Measurements from ENCODE around the gene ZCCHC17.

Gene ZCCHC17

DNA sequence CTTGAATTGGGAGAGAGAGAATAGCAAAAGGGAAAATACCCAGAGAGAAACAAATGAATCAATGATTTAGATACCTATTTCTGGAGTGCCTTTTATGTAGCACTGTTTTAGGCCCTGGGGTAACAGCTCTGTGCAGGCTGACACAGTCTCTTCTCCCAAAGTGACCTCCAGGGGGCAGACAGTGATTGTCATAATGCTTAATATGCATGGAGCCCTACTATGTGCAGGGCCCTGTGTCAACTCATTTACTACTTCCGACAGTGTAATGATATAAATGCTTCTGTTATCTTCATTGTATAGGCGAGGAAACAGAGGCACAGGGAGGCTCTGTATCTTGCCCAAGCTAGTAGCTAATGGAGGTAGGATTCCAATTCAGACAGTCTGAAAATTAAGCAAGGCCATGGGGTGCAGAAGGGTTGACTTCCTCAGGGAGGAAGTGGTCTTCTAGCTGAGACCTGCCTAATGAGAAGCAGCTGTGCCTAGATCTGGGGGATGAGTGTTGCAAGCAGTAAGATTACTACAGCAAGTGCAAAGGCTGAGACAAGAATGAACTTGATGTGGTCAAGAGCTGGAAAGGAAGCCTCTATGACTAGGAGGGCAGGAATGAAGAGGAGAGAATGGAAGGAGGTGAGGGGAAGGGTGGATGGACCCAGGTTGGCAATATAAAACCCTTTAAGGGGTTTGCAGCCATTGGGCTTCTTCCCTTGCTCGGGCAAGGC lies 100.0 kb downstream of the ZCCHC17 start:
- DNase-seq, result no peak

DNA sequence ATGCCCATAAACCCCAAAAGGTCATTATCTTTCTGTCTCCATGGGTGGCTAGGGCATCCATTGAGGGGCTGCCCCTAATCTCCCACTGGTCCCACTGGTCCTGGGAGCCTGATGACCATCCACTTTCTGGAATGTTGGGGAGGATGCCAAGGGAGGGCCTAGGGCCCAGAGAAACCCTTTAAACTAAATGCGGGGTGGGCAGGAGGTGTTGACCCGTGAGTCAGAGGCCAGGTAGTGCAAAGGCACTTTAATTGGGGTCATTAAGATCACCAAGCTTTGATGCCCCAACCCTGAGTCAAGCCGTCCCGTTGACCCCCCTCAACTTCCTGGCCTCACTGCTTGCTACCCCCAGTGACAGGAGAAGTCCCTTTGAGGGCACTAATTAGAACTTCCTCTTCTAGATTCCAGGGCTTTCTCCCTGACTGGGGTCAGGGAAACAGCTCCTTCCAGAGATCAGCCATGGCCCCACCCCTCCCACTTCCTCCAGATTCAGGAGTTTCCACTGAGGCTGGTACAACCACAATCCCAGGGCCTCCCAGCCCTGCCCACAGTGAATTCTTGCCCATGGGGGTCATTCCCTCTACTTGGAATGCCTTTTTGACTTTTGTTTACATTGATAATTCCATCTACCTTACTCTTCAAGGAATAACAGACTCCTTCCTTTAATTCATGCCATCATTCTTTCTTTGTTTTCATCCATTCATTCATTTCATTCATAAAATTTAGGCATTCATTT lies 100.7 kb downstream of the ZCCHC17 start:
- DNase-seq, result no peak

DNA sequence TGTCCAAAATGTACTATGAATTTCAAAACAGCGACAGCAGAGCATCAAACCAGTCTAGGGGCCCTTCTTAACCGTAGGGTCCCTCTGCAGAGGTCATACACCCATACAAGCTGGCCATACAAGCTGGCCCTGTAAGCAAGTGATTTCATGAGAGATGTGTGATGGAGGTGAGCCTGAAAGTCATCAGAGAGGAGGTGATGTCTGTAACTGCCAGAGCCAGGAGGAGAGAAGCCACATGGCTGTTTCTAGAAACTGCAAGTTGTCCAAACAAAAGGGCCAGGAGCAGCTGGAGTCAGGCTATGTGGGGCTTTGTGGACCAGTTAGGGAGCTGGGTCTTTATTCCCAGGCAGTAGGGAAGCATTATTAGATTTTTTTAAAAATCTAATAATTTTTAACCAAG lies 101.4 kb downstream of the ZCCHC17 start:
- DNase-seq, result no peak

DNA sequence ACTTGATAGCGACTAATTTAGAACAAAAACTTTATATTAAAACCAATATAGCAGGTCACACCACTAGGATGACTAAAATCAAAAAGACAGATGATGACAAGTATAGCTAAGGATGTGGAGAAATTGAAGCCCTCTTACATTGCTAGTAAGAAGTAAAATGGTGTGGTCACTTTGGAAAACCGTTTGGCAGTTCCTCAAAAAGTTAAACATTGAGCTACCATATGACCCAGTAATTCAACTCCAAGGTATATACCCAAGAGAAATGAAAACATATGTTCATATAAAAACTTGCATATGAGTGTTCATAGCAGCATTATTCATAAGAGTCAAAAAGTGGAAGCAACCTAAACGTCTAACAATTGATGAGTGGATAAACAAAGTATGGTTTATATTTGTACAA lies 103.1 kb downstream of the ZCCHC17 start:
- DNase-seq, result no peak

DNA sequence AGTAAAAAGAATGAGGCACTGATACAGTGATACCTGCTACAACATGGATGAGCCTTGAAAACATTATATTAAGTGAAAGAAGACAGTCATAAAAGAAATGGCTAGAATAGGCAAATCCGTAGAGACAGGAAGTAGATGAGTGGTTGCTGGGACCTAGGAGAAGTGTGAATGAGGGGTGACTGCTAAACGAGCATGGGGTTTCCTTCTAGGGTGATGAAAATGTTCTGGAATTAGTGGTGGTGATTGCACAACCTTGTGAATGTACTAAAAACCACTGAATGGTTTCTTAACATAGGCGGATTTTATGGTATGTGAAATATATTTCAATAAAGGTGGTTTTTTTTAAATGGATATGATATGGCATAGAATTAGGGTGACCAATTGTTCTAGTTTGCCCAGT lies 103.6 kb downstream of the ZCCHC17 start:
- no peak for DNase-seq

DNA sequence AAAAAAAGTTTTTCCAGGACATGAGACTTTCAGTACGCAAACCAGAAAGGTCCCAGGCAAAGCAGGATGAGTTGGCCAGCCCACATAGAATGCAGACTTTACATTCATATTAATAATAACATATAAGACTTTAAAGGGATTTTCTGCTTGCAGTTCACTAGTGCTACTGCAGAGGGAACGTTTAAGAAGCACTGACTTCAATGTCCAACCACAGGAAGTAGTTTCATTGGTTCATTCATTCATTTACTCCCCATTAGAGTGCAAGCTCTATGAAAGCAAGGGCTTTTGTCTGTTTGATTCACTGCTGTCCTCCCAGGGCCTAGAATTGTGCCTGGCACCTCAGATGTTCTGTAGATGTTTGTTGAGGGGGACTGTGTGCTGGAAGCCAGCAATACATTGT lies 104.4 kb downstream of the ZCCHC17 start:
- DNase-seq, result no peak

DNA sequence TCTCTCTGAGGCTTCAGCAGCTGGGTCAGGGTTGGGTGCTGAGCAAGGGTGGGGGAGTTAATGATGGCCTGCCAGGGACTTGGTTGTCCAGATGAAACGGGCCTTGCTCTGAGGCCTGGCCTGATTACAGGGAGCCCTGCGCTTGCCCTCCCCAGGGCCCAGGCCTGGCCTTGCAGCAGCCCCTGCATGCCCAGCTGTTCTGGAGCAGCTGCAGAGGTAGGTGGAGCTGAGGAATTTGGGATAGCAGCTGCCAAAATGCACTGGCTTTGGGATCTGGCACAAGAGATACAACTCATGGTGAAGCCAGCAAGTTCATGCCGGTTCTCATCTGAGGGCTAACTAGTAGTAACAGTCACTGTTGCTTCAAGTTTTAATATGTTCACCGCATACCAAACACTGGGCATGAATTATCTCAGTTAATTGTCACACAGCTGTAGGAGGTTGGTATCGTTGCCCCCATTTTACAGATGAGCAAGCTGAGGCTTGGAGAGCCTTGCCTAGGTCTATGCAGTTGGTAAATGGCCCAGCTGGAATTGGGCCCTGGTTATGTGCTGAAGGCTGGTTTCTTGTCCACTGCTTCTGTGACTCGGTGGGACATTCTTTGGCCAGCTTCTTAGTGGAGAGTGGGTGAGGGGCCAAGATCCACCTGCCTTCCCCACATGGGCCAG lies 108.9 kb downstream of the ZCCHC17 start:
- DNase-seq, result no peak

DNA sequence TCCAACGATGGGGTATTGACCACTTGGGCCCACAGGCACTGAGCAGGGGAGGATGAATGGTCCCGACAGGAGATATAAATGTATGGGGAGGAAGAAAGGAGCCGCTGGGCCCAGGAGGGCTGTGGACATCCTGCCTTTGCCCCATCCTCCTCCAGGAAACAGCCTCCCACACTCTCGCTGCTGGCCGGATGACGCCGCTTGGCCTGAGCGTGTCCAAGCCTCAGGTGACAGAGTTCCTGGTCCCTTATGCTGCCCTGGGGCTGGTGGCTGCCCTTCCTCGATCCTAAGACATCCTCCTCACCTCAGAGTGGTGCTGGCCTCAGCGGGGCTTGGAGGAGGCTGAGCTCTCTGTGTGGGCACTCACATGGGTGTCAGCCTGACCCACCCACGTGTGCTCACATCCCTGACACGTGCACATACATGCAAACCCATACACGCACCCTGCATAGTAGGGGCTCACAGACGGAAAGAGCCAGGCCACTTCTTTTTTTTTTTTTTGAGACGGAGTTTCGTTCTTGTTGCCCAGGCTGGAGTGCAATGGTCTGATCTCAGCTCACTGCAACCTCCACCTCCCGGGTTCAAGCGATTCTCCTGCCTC lies 110.3 kb downstream of the ZCCHC17 start:
- DNase-seq, result no peak

DNA sequence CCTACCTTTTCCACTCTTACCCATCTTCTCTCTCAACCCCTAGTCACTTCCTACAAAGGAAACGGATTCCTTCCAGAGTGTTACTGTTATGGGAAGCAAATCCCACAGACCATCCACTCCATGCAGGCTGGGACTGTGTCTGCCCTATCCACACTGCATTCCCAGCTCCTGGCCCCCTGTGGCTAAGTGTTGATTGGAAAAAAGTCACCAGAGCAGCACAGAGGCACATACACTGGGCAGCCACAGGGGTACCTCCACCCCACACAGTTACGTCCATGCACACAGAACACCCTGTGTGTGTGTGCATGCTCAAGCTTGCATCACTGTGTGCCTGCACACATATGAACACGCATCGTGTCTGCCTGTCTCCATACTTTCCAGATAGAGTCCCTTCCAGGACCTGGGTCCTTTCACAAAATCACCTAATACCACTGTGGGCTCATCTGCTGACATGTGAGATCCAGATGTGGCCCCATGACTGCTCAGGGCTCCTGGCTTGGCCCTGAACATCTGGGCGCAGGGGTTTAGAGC lies 112.0 kb downstream of the ZCCHC17 start:
- DNase-seq, result no peak

DNA sequence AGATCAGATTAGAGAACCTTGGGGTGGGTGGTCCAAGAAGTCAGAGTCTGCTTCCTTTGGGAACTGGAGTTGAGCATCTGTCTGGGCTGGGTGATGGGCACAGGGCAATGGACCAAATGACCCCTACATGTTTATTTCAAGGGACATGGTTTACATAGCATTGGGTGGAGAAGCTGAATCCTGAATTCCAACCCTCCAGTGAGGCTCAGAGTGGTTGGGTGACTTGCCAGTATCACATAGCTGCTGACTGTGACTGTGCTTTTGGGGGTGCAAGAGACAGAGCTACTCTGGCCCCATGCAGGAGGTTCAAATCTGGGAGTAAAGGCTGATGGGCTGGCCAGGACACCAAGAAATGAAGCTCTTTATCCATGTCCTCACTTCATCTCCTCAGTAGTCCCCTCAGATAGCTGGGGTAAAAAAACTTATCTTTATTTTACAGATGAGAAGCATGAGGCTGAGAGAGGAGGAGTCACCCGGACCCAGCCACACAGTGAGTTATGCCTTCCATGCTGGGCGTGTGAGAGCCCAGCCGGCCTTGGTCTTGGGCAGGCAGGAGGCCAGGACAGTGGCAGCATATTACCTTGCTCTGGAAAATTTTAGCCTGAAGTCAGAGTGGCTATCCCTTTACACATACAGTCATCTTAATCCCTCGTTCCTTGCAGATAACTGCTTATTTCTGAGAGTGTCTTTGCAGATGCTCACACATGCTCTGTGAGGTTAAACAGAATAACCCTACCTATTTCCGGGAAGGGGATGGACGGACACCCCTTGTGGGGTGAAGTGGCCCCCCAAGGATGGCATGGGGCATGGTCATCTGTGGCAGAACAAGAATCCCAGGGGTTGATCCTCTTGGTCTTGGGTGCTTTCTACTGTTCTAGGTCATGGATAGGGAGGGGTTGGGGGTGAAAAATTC lies 113.4 kb downstream of the ZCCHC17 start:
- no peak for DNase-seq

DNA sequence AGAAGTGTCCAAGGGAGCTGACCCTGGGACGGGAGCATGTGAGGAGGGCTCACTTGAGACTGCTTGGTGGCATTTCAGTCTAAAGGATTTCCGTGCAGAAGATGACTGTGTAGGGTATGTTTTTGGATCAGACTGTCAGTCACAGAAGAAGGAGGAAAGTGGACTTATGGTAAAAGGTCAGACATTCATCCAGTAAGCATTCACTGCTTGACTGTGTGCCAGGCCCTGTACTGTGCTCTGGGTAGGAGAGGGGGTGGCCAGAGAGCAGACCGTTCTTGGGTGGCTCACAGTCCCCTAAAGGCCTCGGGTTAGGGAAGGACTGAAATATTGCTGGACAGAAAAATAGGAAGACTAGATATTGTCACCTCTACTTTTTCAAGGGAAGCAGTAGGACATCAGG lies 114.0 kb downstream of the ZCCHC17 start:
- DNase-seq, result no peak

DNA sequence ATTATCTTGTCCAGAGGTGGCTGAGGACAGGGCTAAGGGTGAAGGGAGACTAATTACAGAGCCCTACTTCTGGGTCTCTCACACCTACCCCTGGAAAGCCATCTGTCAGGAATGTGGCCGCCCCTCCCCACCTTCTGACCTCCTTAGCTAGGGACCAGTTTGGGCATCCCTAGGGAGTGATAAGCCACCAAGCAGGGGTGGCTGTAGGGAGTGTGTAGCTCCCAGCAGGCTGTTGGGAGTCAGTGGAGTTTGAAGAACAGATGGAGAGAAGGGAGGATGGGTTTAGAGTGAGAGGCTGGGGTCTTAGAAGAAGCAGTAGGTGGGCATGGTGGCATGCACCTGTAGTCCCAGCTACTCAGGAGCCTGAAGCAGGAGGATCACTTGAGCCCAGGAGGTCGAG lies 115.4 kb downstream of the ZCCHC17 start:
- DNase-seq, result peak; percentile 78

DNA sequence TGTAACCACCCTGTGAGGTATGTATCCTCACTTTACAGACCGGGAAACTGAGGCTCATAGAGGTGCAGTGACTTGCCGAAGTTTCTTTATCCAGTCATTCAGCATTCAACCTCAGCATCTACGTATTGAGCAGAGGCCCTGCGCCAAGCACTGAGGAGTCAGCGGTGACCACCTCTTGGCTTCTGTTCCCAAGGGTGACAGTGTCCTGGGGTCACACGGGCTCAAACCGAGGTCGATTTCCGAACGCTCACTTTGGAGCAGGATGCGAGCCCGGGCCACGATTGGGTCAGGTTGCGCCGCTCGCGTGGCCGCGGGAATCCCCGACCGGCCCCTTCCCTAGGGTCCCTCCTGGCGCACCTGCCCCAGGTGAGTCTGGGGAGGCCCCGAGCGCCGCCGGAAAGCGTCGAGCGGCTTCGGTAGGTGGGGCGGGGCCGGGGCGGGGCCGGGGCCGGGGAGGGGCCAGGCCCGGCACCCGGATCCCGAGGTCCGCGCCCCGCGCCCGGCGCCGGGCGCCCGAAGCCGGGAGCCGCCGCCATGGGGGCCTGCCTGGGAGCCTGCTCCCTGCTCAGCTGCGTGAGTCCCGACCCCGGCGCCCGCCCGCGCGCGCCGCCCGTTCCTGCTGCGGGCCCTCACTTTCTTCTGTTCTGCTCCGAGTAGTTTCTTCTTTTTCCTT lies 116.0 kb downstream of the ZCCHC17 start, which contains the start of gene SERINC2:
TSS of gene SERINC2 (plus strand) at position 482 of the 673 bp plus-strand sequence. CDS start at position 535, 53 bp downstream.
- peak; percentile 28 for DNase-seq

DNA sequence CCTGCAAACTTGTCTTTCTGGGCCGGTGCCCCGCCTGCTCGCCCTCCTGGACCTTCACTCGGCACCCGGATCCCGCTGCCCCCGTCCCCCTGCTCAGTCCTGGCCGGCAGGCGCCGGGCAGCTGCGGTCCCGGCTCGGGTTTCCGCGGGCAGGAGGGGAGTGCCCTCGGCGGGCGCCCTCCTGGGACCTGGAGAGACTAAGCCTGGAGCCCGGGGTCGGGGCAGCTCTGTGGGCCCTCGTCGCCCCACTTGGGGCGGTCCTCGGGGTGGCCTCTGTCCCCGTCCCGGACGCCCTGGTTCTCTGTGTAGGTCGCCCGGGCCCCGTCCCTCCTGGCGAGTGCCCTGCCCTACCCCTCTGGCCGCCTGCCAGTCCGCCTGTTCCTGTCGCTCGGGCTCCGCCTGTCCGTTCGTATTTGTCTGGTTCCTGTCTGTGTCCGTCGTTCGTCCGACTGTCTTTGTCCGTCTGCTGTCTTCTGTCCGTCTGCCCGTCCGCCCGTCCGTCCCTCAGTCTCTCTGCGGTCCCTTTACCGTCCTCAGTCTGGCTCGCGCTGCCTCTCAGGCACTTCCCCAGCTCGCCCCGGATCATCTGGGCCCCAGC lies 116.7 kb downstream of the ZCCHC17 start:
- DNase-seq, result peak; percentile 51
